Naive thymus-derived CD8-positive, alpha-beta T cell (primary cell): Measurements from ENCODE around the gene ATP11A. TPM values are rescaled to one million over a fixed set of nuclear protein-coding genes. Genes with fewer than 3 reads are reported as not detected.

Experiments used
- ATAC-seq, 2 donors: fragments of 150-1000 bp; cut with Tn5 transposase in 1 of 2; sonication (Bioruptor Pico), chemical (Tn5 transposase) in 1 of 2; 1 replicate in 1 of 2; 2 replicates in 1 of 2; pipeline ENCODE4 v1.10.0; 2021; ENCODE audit warnings: mild to moderate bottlenecking in 2 of 2, moderate library complexity in 2 of 2
- POLR2A ChIA-PET: fragments of 350-600 bp; sonication (Branson Sonifier 250); formaldehyde crosslinking; loops from one replicate; lab custom pipeline; 2021; ENCODE audit warnings: antibody characterized with exemption; lab: Charles Lee
- DNase-seq, 10 donors: peaks; one replicate each; pipeline versions ENCODE4 v3.0.0 to v3.0.0-alpha.2; 2020 to 2022
- H3K27ac Mint-ChIP-seq, 10 donors: one replicate each; pipeline ENCODE4 v1.8.0; 2020 to 2022; ENCODE audit warnings: mild to moderate bottlenecking in 10 of 10, mixed read lengths in 10 of 10, moderate library complexity in 4 of 10, inconsistent platforms in 1 of 10
- H3K27me3 Mint-ChIP-seq, 5 donors: one replicate each; pipeline ENCODE4 v1.8.0; 2021 to 2022; ENCODE audit warnings: mixed read lengths in 5 of 5
- H3K36me3 Mint-ChIP-seq, 3 donors: one replicate each; pipeline ENCODE4 v1.8.0; 2020 to 2022; ENCODE audit warnings: mixed read lengths in 3 of 3, mild to moderate bottlenecking in 2 of 3, inconsistent platforms in 1 of 3
- H3K4me1 Mint-ChIP-seq, 4 donors: one replicate each; pipeline ENCODE4 v1.8.0; 2021 to 2022; ENCODE audit warnings: mixed read lengths in 4 of 4
- H3K4me3 Mint-ChIP-seq, 10 donors: one replicate each; pipeline ENCODE4 v1.8.0; 2020 to 2022; ENCODE audit warnings: mild to moderate bottlenecking in 10 of 10, mixed read lengths in 10 of 10, moderate library complexity in 6 of 10, inconsistent platforms in 1 of 10
- H3K9me3 Mint-ChIP-seq, 9 donors: one replicate each; pipeline ENCODE4 v1.8.0; 2020 to 2022; ENCODE audit warnings: mixed read lengths in 9 of 9, mild to moderate bottlenecking in 3 of 9, inconsistent platforms in 1 of 9, moderate library complexity in 1 of 9
- polyA plus RNA-seq, 3 donors: library from polyadenylated mRNA; unstranded; fragments of 300-500 nt; fragmentation: Illumina TruSeq; gene quantifications; one replicate each; pipeline ENCODE4 v1.2.3, GENCODE V29; 2021
- total RNA-seq, 8 experiments: library from RNA in 2 of 8; stranded (reverse) in 2 of 8; gene quantifications; one replicate each; pipeline ENCODE4 v1.2.3 and lab custom pipeline; 2021 to 2026

Gene ATP11A
- total and polyA plus RNA-seq, 5 experiments from 2014 or later = 0.76 to 23.9 (median 3.1) TPM

DNA sequence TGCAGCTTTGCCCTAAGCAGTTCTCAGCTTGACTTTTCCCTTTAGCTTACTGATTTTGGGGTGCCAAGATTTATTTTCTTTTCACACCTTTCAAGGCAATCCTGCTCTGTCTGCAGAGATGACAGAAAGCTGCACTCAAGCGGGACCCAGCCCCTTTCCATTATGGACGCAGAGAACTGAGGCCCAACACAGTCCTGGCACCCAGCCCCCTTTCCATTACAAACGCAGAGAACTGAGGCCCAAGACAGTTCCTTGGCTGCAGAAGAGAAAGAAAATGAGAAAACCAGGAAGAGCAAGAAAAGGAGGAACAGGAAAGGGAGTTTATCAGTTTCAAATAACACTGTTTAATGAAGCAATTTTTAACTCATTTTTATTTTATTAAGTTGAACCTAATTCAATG lies 36.8 kb upstream of the ATP11A start:
- DNase-seq (no peak), ATAC-seq (no peak)
- Mint-ChIP-seq H3K36me3 (no peaks in the 10 kb centered on the region), H3K27me3 (peaks cover 0 to under 1% (median 0%) of the 10 kb centered on the region in 5 donors), H3K4me1 (no peaks in the 10 kb centered on the region), H3K4me3 (no peak overlapping the region), H3K9me3 (no peaks in the 10 kb centered on the region), H3K27ac (peak overlapping the region in 1 of 10 donors; percentile 60)
- POLR2A ChIA-PET = no interaction called here

DNA sequence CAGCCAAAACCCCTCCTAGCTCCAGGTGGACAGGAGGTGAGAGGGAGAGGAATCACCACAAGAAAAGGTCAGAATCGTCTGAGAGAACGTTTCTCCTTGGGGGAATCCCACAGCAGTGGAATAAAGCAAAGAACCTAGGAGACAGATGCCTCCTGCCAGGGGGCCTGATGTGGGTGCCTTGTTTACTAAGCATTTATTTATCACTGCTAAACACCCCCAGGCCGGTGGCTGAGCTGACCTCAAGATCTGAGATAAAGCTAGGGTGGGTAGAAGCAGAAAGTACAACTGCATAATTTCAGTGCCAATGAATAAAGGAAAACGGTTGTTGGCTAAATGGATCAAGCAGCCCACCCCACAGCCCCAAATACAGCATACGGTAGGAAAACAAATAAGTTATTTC lies 33.9 kb upstream of the ATP11A start:
- Mint-ChIP-seq H3K9me3 (no peaks in the 10 kb centered on the region), H3K4me3 (no peak overlapping the region), H3K27ac (no peak overlapping the region), H3K36me3 (no peaks in the 10 kb centered on the region), H3K4me1 (no peaks in the 10 kb centered on the region), H3K27me3 (no peaks in the 10 kb centered on the region)
- POLR2A ChIA-PET = no interaction called here
- ATAC-seq = no peak
- DNase-seq = no peak

DNA sequence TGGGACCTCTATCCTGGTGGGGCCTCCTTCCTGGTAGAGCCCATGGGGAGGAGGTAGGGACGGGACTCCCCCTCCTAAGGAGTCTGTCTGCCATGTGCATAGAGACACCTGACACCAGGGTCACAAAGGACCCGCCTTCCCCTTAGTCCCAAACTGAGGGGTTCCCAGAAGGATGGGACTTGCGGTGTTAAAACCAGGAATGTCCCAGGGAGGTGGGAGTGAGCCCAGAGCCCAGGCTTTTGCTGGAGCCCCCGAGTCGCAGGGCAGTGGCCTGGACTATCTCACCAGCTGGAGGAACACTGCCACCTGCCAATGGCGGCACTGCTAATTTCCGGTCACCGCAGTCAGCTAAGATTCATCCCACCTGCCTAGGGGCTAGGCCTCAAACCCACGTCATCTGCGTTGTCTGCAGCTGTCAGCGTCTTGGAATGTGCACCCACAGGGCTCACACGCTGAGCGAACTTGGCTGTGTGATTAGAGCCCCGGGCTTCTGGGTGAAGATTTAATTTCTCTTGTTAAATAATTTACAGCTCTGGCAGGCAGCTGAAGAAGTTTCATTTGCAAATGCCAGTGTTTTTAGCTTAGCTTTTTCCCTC lies 31.9 kb upstream of the ATP11A start:
- ATAC-seq = no peak
- H3K36me3 Mint-ChIP-seq = no peaks in the 10 kb centered on the region
- H3K27ac Mint-ChIP-seq = no peak overlapping the region
- peaks cover 0 to 6% (median 0%) of the 10 kb centered on the region in 5 donors for H3K27me3 Mint-ChIP-seq
- H3K9me3 Mint-ChIP-seq = no peaks in the 10 kb centered on the region
- POLR2A ChIA-PET = no interaction called here
- H3K4me3 Mint-ChIP-seq = no peak overlapping the region
- no peaks in the 10 kb centered on the region for H3K4me1 Mint-ChIP-seq
- DNase-seq = no peak

DNA sequence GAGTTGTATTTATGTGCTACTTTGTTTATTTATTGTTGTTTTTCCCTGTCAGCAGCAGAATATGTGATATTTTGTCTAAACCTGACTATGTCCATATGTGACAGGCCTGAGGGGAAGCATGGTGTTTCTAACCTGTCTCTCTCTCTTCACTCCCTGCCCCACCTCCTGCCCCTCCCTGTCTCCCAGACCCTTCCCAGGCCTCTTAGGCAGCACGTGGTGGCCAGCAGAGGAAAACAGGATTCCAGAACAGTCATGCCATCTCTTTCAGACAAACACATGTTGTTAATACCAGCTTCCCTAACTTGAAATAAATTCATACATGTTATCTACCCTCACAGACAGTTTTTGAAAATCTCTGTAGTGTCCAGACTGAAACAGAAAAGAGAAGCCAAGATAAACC lies 31.0 kb upstream of the ATP11A start:
- no peak overlapping the region for H3K4me3 Mint-ChIP-seq
- no peaks in the 10 kb centered on the region for H3K4me1 Mint-ChIP-seq
- POLR2A ChIA-PET = interaction anchor here (0.6 kb wide), 1 partner anchor 19 kb away, joined by 3 read pairs; no protein-coding TSS in a partner anchor
- H3K27ac Mint-ChIP-seq = no peak overlapping the region
- no peaks in the 10 kb centered on the region for H3K9me3 Mint-ChIP-seq
- peaks cover 0 to 6% (median 0%) of the 10 kb centered on the region in 5 donors for H3K27me3 Mint-ChIP-seq
- H3K36me3 Mint-ChIP-seq = no peaks in the 10 kb centered on the region
- DNase-seq = no peak
- no peak for ATAC-seq

DNA sequence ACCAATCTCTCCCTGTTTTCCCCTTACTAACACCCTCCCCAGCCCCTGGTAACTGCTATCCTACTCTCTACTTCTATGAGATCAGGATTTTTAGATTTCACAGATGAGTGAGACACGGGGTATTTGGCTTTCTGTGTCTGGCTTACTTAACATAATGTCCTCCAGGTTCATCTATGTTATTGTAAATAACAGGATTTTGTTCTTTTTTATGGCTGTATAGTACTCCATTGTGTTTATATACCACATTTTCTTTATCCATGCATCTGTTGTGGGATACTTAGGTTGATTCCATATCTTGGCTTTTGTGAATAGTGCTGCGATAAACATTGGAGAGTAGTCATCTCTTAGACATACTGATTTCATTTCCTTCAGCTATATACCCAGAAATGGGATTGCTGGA lies 28.5 kb upstream of the ATP11A start:
- peaks cover 0 to 9% (median 2%) of the 10 kb centered on the region in 5 donors for H3K27me3 Mint-ChIP-seq
- no peak overlapping the region for H3K27ac Mint-ChIP-seq
- no peaks in the 10 kb centered on the region for H3K9me3 Mint-ChIP-seq
- POLR2A ChIA-PET = no interaction called here
- H3K4me3 Mint-ChIP-seq = no peak overlapping the region
- DNase-seq (no peak), ATAC-seq (no peak)
- H3K4me1 Mint-ChIP-seq = no peaks in the 10 kb centered on the region
- no peaks in the 10 kb centered on the region for H3K36me3 Mint-ChIP-seq

DNA sequence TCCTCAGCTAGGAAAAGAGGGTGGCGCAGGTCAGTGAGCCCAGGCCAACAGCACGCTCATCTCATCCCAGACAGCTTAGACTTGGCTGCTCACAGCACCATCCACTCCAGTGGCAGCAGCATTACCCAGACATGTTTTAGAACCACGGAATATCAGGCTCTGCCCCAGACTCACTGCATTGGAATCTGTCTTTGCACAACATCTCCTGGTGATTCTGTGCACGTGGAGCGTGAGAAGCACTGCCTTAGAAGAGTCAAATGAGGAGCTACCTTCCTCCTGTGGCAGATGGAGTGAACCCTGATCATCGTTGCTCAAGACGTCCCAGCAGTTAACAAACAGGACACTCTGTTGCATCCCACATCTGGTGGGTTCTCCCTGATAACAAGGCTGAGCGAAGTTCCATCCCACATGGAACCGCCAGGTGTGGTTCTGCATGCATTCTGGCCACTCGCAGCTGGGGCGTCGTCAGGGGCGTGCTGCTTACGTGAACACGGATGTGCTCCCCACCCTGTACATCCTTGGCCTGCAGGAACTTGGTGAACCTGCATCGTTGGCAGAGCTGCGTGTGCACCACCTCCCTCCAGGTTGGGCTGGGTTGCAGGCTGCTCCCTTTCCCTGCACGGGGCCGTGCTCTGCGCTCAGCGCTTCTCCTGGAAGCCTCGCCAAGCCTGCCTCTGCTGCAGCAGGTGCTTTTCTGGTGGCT lies 25.2 kb upstream of the ATP11A start:
- Mint-ChIP-seq H3K9me3 (no peaks in the 10 kb centered on the region), H3K36me3 (no peaks in the 10 kb centered on the region), H3K27me3 (peaks cover 0 to 9% (median 2%) of the 10 kb centered on the region in 5 donors), H3K27ac (peak overlapping the region in 1 of 10 donors; percentile 28), H3K4me1 (no peaks in the 10 kb centered on the region), H3K4me3 (no peak overlapping the region)
- DNase-seq (no peak), ATAC-seq (no peak)
- POLR2A ChIA-PET = no interaction called here

DNA sequence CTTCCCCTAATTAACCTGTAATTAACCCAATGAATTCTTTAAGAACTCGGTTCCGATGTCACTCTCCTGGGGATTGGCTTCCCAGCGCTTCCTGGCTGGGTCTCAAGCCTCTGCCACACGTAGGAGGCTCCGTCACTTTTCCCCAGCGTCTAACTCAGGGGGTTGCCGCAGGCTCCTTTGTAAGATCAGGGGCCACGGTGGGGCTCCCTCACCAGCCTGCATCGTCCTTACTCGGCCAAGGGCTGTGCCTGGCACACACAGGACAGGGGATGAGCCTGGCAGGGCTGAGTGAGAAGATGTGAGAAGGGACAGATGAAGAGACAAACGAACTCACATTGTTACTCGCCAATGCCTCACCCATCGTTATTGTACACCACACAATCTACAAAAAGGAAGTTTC lies 20.9 kb upstream of the ATP11A start:
- no peaks in the 10 kb centered on the region for H3K36me3 Mint-ChIP-seq
- H3K4me3 Mint-ChIP-seq = no peak overlapping the region
- ATAC-seq (no peak), DNase-seq (no peak)
- H3K27me3 Mint-ChIP-seq = peaks cover 0 to 8% (median 3%) of the 10 kb centered on the region in 5 donors
- POLR2A ChIA-PET = no interaction called here
- peaks cover 0 to 9% (median 5%) of the 10 kb centered on the region in 4 donors for H3K4me1 Mint-ChIP-seq
- no peak overlapping the region for H3K27ac Mint-ChIP-seq
- no peaks in the 10 kb centered on the region for H3K9me3 Mint-ChIP-seq

DNA sequence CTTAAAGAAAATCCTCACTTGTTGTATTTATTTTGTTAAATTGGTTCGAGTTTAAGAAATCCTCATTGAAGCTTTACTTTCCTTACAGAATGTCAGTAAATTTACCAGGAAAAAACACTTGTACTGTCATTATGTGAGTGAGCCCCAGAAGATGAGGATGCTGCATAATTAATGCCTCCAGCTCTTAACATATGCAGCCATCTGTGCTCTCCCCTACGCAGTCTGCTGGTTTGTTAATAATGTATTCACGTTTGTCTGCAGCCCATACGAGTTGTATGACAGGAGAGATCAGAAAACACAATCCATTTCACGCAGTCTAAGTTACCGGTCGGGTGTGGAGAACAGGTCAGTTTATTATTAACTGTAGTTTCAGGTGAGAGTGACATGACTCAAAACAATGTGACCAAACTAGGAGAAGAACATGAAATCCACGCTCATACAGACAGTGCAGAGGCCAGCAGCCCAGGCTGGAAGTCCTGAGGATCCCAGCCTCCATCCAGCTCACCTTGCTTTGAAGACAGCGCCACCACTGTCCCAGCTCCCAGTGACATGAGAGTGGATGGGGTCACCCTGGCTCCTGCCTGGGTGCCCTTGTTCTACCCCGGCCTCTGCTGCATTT lies 19.8 kb upstream of the ATP11A start:
- no peak overlapping the region for H3K4me3 Mint-ChIP-seq
- no peaks in the 10 kb centered on the region for H3K9me3 Mint-ChIP-seq
- ATAC-seq = no peak
- H3K36me3 Mint-ChIP-seq = no peaks in the 10 kb centered on the region
- peaks cover 0 to 9% (median 0%) of the 10 kb centered on the region in 5 donors for H3K27me3 Mint-ChIP-seq
- H3K27ac Mint-ChIP-seq = no peak overlapping the region
- peaks cover 0 to 20% (median 8%) of the 10 kb centered on the region in 4 donors for H3K4me1 Mint-ChIP-seq
- POLR2A ChIA-PET = no interaction called here
- DNase-seq = no peak

DNA sequence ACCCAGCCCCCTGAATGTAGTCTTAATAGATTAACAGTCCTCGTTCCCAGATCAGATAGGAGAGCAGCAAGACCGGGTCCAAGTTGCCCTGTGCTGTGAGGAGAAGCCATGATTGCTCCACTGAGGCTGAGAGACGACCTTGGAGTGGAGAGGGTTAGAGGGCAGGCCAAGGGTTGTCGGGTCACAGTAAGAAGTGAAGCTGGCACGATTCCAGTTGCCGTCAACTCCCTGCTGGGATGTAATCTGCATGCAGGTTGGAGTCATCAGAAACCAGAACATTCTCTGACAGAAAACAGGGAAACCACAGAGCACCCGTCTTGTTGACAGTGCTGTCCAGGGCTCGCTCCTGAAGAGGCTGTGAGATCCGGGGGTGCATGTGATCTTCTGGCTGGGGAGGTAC lies 19.0 kb upstream of the ATP11A start:
- ATAC-seq (no peak), DNase-seq (no peak)
- H3K4me1 Mint-ChIP-seq = peaks cover 0 to 21% (median 8%) of the 10 kb centered on the region in 4 donors
- H3K27ac Mint-ChIP-seq = no peak overlapping the region
- no peak overlapping the region for H3K4me3 Mint-ChIP-seq
- POLR2A ChIA-PET = no interaction called here
- H3K27me3 Mint-ChIP-seq = peaks cover 0 to 12% (median 0%) of the 10 kb centered on the region in 5 donors
- H3K9me3 Mint-ChIP-seq = no peaks in the 10 kb centered on the region
- no peaks in the 10 kb centered on the region for H3K36me3 Mint-ChIP-seq

DNA sequence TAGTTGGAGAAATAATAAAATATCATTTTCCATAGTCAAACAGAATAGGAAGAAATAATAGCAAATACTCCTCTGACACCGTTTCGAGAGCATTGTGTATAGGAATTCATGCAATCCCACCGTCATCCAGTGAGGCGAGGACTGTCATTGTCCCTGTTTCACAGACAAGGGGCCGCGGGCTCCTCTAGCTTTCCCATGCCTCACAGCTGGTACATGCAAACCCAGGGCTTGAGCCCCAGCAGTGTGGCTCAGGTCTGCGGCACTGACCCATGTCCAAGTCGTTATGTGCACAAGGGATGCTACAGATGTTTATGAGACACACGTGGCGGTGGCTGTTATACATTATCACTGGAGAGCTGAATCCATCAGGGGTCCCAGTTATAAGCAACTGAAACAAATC lies 18.5 kb upstream of the ATP11A start:
- H3K27ac Mint-ChIP-seq = no peak overlapping the region
- peaks cover 0 to 21% (median 8%) of the 10 kb centered on the region in 4 donors for H3K4me1 Mint-ChIP-seq
- no peak overlapping the region for H3K4me3 Mint-ChIP-seq
- no peaks in the 10 kb centered on the region for H3K36me3 Mint-ChIP-seq
- no peaks in the 10 kb centered on the region for H3K9me3 Mint-ChIP-seq
- ATAC-seq (no peak), DNase-seq (no peak)
- POLR2A ChIA-PET = no interaction called here
- H3K27me3 Mint-ChIP-seq = peaks cover 0 to 17% (median 3%) of the 10 kb centered on the region in 5 donors

DNA sequence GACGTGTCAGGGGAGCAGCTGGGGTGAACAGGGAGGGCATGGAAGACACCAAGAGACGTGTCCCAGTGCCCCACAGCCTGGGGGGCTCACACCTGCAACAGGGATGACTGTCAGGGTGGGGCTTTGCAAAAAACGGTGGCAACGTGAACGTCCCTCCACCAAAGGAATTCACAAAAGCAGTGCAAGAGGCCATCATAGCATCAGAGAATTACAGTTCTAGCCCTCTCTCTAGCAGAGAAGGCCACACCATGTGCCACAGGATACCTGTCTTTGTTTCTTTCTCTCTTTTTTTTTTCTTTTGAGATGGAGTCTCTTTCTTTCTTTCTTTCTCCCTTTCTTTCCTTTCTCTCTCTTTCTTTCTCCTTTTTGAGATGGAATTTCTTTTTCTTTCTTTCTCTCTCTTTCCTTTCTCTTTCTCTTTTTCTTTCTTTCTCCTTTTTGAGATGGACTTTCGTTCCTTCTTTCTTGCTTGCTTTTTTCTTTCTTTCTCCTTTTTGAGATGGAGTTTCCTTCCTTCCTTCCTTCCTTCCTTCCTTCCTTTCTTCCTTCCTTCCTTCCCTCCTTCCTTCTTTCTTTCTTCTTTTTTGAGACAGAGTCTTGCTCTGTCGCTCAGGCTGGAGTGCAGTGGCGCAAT lies 17.1 kb upstream of the ATP11A start:
- peak overlapping the region in 1 of 10 donors; percentile 66 for H3K4me3 Mint-ChIP-seq
- H3K36me3 Mint-ChIP-seq = no peaks in the 10 kb centered on the region
- H3K27ac Mint-ChIP-seq = peak overlapping the region in 1 of 10 donors; percentile 67
- peaks cover 0 to 21% (median 9%) of the 10 kb centered on the region in 4 donors for H3K4me1 Mint-ChIP-seq
- ATAC-seq = no peak
- POLR2A ChIA-PET = no interaction called here
- peaks cover 0 to 18% (median 3%) of the 10 kb centered on the region in 5 donors for H3K27me3 Mint-ChIP-seq
- no peak for DNase-seq
- H3K9me3 Mint-ChIP-seq = no peaks in the 10 kb centered on the region

DNA sequence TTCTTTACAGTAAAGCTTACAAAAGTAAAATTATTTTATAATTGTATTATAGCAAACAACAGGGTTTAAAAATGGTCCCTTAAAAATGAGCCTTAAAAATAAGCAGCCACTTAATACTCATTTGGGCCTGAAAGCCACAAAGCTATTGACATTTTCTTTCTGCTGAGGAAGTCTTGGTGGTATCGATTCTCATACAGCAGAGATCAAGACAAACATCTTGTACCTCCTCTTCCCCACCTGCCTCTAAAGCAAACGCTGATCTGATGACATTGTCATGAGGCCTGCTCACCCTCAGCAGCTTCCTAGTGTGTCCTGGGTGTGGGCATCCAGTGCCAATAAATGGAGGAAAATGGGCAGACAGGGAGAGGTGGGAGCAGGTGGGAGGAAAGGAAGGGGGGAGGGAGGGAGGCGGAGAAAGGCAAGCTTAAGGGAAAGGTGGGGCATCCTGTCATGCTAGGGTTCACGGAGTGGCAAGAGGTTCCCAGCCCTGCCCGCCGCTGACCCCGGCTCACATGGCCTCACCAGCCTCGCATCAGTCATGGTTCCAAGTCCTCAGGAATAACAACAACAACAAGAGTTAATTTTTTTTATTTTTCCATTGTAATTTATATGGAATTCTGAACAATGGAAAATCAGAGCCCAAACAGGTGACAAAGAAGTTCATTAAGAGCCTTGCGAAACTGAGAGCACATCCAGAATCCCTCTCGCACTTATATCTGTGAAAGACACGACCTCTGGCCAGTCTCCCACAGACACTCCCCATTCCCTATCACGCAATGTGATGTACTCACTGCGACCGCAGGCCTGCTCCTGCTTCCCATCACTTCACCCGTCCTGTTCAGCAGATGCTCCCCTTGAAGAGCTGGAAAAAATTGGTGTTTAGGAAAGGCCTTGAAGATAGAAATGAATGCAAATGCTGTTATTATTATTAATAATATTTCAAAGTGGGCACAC lies 15.1 kb upstream of the ATP11A start:
- Mint-ChIP-seq H3K4me3 (peak overlapping the region in 2 of 10 donors; percentile 6 to 63), H3K9me3 (no peaks in the 10 kb centered on the region), H3K4me1 (peaks cover 0 to 21% (median 9%) of the 10 kb centered on the region in 4 donors), H3K27me3 (peaks cover 0 to 18% (median 3%) of the 10 kb centered on the region in 5 donors), H3K36me3 (no peaks in the 10 kb centered on the region), H3K27ac (peak overlapping the region in 2 of 10 donors; percentile 22 to 57)
- POLR2A ChIA-PET = no interaction called here
- DNase-seq (no peak), ATAC-seq (peak in 1 of 2 donors; percentile 27)
